KMS-11 (cell line): ENCODE results near the gene ARHGEF17.

ENCODE experiments used
- H2AFZ ChIP-seq: fragments of 200-600 bp; sonication (generic); 2 replicates; pipeline ENCODE4 v1.6.1; 2016; ENCODE audit warnings: antibody characterized with exemption, mixed run types, low read depth
- H3K27ac ChIP-seq: fragments of 200-600 bp; sonication (generic); 2 replicates; pipeline ENCODE4 v1.6.1; 2016; ENCODE audit warnings: mild to moderate bottlenecking, mixed run types
- H3K27me3 ChIP-seq: fragments of 200-600 bp; sonication (generic); 2 replicates; pipeline ENCODE4 v1.6.1; 2017; ENCODE audit warnings: mild to moderate bottlenecking, low read depth, mixed run types, moderate library complexity; ENCODE audit not compliant: insufficient read depth
- H3K36me3 ChIP-seq: fragments of 200-600 bp; sonication (generic); 2 replicates; pipeline ENCODE4 v1.6.1; 2017; ENCODE audit warnings: mild to moderate bottlenecking, mixed run types; ENCODE audit not compliant: insufficient read depth
- H3K4me1 ChIP-seq: fragments of 200-600 bp; sonication (generic); 2 replicates; pipeline ENCODE4 v1.6.1; 2016; ENCODE audit warnings: mild to moderate bottlenecking, low read depth, mixed run types; ENCODE audit not compliant: poor library complexity, severe bottlenecking
- H3K4me2 ChIP-seq: fragments of 200-600 bp; sonication (generic); 2 replicates; pipeline ENCODE4 v1.7.0; 2016; ENCODE audit warnings: mild to moderate bottlenecking, mixed run types
- H3K4me3 ChIP-seq: fragments of 200-600 bp; sonication (generic); IDR thresholded peaks from 2 replicates; pipeline ENCODE4 v1.6.1; 2017; ENCODE audit warnings: low read depth, low read length, mixed read lengths; ENCODE audit not compliant: insufficient read depth
- H3K79me2 ChIP-seq: fragments of 200-600 bp; sonication (generic); 2 replicates; pipeline ENCODE4 v1.6.1; 2016; ENCODE audit warnings: low read depth, mixed run types; ENCODE audit not compliant: insufficient read depth
- H3K9ac ChIP-seq: fragments of 200-600 bp; sonication (generic); 2 replicates; pipeline ENCODE4 v1.6.1; 2016; ENCODE audit warnings: mild to moderate bottlenecking, mixed run types
- H4K20me1 ChIP-seq: fragments of 200-600 bp; sonication (generic); 2 replicates; pipeline ENCODE4 v1.6.1; 2016; ENCODE audit warnings: mild to moderate bottlenecking, mixed run types; ENCODE audit not compliant: insufficient read depth
- CTCF ChIP-seq: fragments of 200-600 bp; sonication (generic); conservative IDR thresholded peaks from 2 replicates; pipeline ENCODE4 v1.6.1; 2017; ENCODE audit warnings: low read depth, mild to moderate bottlenecking, antibody characterized with exemption, low read length, moderate library complexity, mixed read lengths

ARHGEF17 gene

GRCh38 chr11:73376160-73376802, 68.2 kb downstream of the ARHGEF17 start, which contains the start of gene RELT:
Gene RELT (plus strand): TSS chr11:73376399. CDS start chr11:73389137, 12,738 bp downstream.
- Histone ChIP-seq H4K20me1 (no peaks in the 10 kb centered on the region), H3K4me3 (no peak within 1 kb of the TSS), H3K9ac (peak within 1 kb of the TSS; percentile 88), H3K27me3 (no peaks in the 10 kb centered on the region), H3K4me2 (peak within 1 kb of the TSS; percentile 82), H3K27ac (peak within 1 kb of the TSS; percentile 60), H2AFZ (peak within 1 kb of the TSS; percentile 70), H3K36me3 (no peaks in the 10 kb centered on the region), H3K4me1 (peaks cover 22% of the 10 kb centered on the region), H3K79me2 (peaks cover 13% of the 10 kb centered on the region; the same call in 1 of the 2 replicates)
- TF ChIP-seq CTCF, result peak; percentile 66

GRCh38 chr11:73376803-73377629, 68.9 kb downstream of the ARHGEF17 start:
- Histone ChIP-seq H3K27ac (peak overlapping the region; percentile 60), H3K79me2 (peaks cover 13% of the 10 kb centered on the region; the same call in 1 of the 2 replicates)
- TF ChIP-seq CTCF, result no peak

GRCh38 chr11:73379189-73379880, 71.3 kb downstream of the ARHGEF17 start:
- H3K4me3 ChIP-seq, result no peak overlapping the region
- no peaks in the 10 kb centered on the region for H3K36me3 ChIP-seq
- peaks cover 47% of the 10 kb centered on the region for H3K4me1 ChIP-seq
- H3K27ac ChIP-seq, result no peak overlapping the region
- H3K79me2 ChIP-seq, result peaks cover 13% of the 10 kb centered on the region; the same call in 1 of the 2 replicates
- H3K9ac ChIP-seq, result no peak overlapping the region
- H3K27me3 ChIP-seq, result no peaks in the 10 kb centered on the region
- TF ChIP-seq CTCF, result no peak
- no peaks in the 10 kb centered on the region for H4K20me1 ChIP-seq
- H3K4me2 ChIP-seq, result no peak overlapping the region
- H2AFZ ChIP-seq, result no peak overlapping the region

More at GRCh38 chr11:73376803-73377629, 68.9 kb downstream of the ARHGEF17 start:
- no peaks in the 10 kb centered on the region for H3K36me3 ChIP-seq
- peak overlapping the region; percentile 88 for H3K9ac ChIP-seq
- no peaks in the 10 kb centered on the region for H3K27me3 ChIP-seq
- peak overlapping the region; percentile 82 for H3K4me2 ChIP-seq
- peaks cover 24% of the 10 kb centered on the region for H3K4me1 ChIP-seq
- H2AFZ ChIP-seq, result peak overlapping the region; percentile 70
- no peaks in the 10 kb centered on the region for H4K20me1 ChIP-seq
- no peak overlapping the region for H3K4me3 ChIP-seq

GRCh38 chr11:73380331-73380730, 72.3 kb downstream of the ARHGEF17 start:
- no peak for TF ChIP-seq CTCF

More at GRCh38 chr11:73380331-73380730, 72.3 kb downstream of the ARHGEF17 start:
- Histone ChIP-seq H3K4me3 (no peak overlapping the region), H3K4me1 (peaks cover 55% of the 10 kb centered on the region), H3K4me2 (no peak overlapping the region), H3K27ac (no peak overlapping the region), H3K9ac (no peak overlapping the region), H4K20me1 (no peaks in the 10 kb centered on the region), H3K79me2 (peaks cover 15% of the 10 kb centered on the region; the same call in 1 of the 2 replicates), H3K27me3 (no peaks in the 10 kb centered on the region), H2AFZ (no peak overlapping the region), H3K36me3 (no peaks in the 10 kb centered on the region)
